Stomach (tissue), 9 donors: Measurements from ENCODE around the gene TMX1. TPM values are rescaled to one million over a fixed set of nuclear protein-coding genes. Genes with fewer than 3 reads are reported as not detected.

Experiments used
- DNase-seq, 2 donors: peaks; one replicate each; pipeline versions ENCODE4 v3.0.0 to v3.0.0-alpha.2; 2013 to 2019
- H3K27ac ChIP-seq, 5 donors: fragments of 200-600 bp in 4 of 5; sonication (generic) in 4 of 5; one replicate each; pipeline ENCODE4 v1.5.1; 2013 to 2019; ENCODE audit warnings: mild to moderate bottlenecking in 1 of 5, moderate library complexity in 1 of 5
- H3K27me3 ChIP-seq, 3 donors: fragments of 200-600 bp; sonication (generic); one replicate each; pipeline ENCODE4 v1.5.1; 2017 to 2019; ENCODE audit warnings: mixed run types in 1 of 3
- H3K36me3 ChIP-seq, 4 donors: fragments of 200-600 bp; sonication (generic); 1 replicate in 3 of 4; 2 replicates in 1 of 4; pipeline ENCODE4 v1.5.1; 2016 to 2019
- H3K4me1 ChIP-seq, 4 donors: fragments of 200-600 bp; sonication (generic); one replicate each; pipeline ENCODE4 v1.5.1; 2016 to 2019
- H3K4me3 ChIP-seq, 4 donors: fragments of 200-600 bp; sonication (generic) in 3 of 4; one replicate each; pipeline ENCODE4 v1.5.1; 2016 to 2019; ENCODE audit warnings: mild to moderate bottlenecking in 1 of 4
- H3K9me3 ChIP-seq, 4 donors: fragments of 200-600 bp; sonication (generic); one replicate each; pipeline ENCODE4 v1.5.1; 2016 to 2019
- EP300 ChIP-seq: sonication (generic); formaldehyde crosslinking; IDR thresholded peaks from one replicate; pipeline ENCODE4 v1.6.1; 2017; ENCODE audit warnings: antibody characterized with exemption
- POLR2A ChIP-seq, 4 donors: fragments of 450-650 bp; IDR thresholded peaks; one replicate each; pipeline ENCODE4 v1.6.1; 2016; ENCODE audit warnings: antibody characterized with exemption in 4 of 4, control low read depth in 2 of 4, mild to moderate bottlenecking in 1 of 4, moderate library complexity in 1 of 4
- POLR2AphosphoS5 ChIP-seq, 3 donors: sonication (generic); formaldehyde crosslinking; IDR thresholded peaks; one replicate each; pipeline ENCODE4 v1.6.1; 2016; ENCODE audit warnings: antibody characterized with exemption in 3 of 3
- WGBS, 5 donors: extraction: QIAGEN DNeasy Blood & Tissue Kit in 3 of 5; methylation state at CpG; one replicate each; pipeline versions ENCODE4 v1.1.5 to v1.1.7; 2013 to 2018; 5-methylcytosine and 5-hydroxymethylcytosine counted together
- intact Hi-C: fragments of 100-400 bp; cut with DNase I; formaldehyde crosslinking; loops from one replicate; pipeline ENCODE4 v1.15.1; 2023; ENCODE audit warnings: low total_unique reads
- polyA plus RNA-seq, 3 donors: library from polyadenylated mRNA; stranded (reverse); fragments of 200-250 nt; gene quantifications; one replicate each; pipeline ENCODE4 v1.2.3, GENCODE V29; 2013
- total RNA-seq, 5 donors: library from RNA; depleted of rRNA; stranded (reverse); fragments of >200 nt; gene quantifications; one replicate each; pipeline versions ENCODE4 v1.1.0 to v1.2.3, GENCODE V29; 2014 to 2016
- TF ChIP-seq, protein P1 (sequence below), 7 experiments: fragments of 450-650 bp in 4 of 7; fragments of 200-600 bp in 3 of 7; sonication (generic) in 3 of 7; IDR thresholded peaks; one replicate each; pipeline ENCODE4 v1.5.1; 2016 to 2019; ENCODE audit warnings: antibody characterized with exemption in 7 of 7, control low read depth in 2 of 7, mild to moderate bottlenecking in 1 of 7
- donor health status: healthy with polysubstance abuse.
- donor health status: Bipolar disorder and iron deficiency.
- donor health status: healthy.

TMX1 gene
- total and polyA plus RNA-seq, 8 donors, result 2.0 to 45.5 (median 7.7) TPM

DNA sequence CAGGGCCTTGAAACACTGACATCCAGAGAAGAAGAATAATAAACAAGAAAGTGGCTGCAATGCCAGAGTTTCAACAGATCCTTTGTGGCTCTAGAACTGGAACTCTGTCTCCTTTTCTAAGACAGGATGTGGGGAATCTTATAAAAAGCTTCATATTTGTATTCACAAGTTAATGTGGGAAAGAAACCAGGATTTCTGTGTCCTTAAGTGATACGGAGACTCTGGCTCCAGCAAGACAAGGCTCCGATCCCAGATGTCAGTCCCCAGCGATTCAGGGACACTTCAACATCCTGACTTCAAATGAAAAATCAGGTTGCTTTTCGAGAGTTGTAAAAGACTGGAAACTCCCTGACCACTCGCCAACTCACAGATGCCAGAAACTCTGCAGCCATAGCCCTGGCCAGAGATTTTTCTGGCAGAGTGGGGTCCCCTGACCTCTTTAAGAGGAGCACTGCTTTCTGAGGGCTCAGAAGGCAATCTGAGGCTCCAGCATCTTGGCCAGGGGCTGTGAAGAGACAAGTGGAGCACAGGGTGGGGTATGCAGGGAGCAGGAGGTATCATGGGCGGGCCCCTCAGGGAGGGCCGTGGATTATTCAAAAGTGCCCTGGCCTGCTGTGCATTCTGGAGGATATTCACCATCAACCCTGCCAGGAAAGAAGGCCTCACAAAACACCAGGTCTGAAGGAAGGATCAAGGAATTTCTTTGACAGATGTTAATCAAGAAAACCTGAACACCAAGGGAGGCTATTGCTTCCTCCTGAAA lies 53.3 kb downstream of the TMX1 start:
- Histone ChIP-seq H3K4me1 (peaks cover 0 to 17% (median 7%) of the 10 kb centered on the region in 4 donors), H3K36me3 (no peaks in the 10 kb centered on the region), H3K4me3 (no peak overlapping the region), H3K27ac (peak overlapping the region; percentile 15 to 67 (median 35)), H3K27me3 (no peaks in the 10 kb centered on the region), H3K9me3 (no peaks in the 10 kb centered on the region)
- WGBS, 5 donors, result 59 to 79% (median 62%) methylated on average over 7 of the region's 7 CpGs
- intact Hi-C loops, result no loop called here
- DNase-seq, result peak in 1 of 2 donors; percentile 44
- no peak for TF ChIP-seq POLR2AphosphoS5 (IDR thresholded peaks at IDR 0.05)
- TF ChIP-seq, protein P1, sequence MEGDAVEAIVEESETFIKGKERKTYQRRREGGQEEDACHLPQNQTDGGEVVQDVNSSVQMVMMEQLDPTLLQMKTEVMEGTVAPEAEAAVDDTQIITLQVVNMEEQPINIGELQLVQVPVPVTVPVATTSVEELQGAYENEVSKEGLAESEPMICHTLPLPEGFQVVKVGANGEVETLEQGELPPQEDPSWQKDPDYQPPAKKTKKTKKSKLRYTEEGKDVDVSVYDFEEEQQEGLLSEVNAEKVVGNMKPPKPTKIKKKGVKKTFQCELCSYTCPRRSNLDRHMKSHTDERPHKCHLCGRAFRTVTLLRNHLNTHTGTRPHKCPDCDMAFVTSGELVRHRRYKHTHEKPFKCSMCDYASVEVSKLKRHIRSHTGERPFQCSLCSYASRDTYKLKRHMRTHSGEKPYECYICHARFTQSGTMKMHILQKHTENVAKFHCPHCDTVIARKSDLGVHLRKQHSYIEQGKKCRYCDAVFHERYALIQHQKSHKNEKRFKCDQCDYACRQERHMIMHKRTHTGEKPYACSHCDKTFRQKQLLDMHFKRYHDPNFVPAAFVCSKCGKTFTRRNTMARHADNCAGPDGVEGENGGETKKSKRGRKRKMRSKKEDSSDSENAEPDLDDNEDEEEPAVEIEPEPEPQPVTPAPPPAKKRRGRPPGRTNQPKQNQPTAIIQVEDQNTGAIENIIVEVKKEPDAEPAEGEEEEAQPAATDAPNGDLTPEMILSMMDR (IDR thresholded peaks at IDR 0.05), result no peak
- no peak for TF ChIP-seq EP300
- TF ChIP-seq POLR2A (IDR thresholded peaks at IDR 0.05), result no peak

DNA sequence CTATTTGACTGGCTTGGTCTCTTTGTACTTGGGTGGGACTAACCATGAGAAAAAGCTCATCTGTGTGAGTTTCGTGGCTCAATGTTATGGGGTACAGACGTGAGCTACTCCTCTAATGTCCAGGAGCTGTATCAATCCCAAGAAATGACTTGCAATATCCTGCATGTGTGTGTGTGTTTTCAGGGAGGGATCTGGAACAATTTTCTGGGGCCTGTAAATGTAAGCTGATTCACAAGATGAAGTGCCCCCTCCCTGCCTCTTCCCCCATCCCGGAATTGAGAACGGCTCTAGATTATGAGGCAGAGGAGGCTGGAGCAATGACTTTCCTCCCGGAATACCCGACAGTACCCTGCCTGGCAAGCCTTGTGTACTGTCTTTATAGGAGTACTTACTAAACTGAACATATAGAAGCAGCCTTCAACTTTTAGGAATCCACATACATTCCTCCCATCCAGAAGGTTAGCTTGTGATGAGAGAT lies 53.9 kb downstream of the TMX1 start:
- no peak for DNase-seq
- H3K27ac ChIP-seq, result peak overlapping the region in 4 of 5 donors; percentile 15 to 67 (median 48)
- intact Hi-C loops, result no loop called here

DNA sequence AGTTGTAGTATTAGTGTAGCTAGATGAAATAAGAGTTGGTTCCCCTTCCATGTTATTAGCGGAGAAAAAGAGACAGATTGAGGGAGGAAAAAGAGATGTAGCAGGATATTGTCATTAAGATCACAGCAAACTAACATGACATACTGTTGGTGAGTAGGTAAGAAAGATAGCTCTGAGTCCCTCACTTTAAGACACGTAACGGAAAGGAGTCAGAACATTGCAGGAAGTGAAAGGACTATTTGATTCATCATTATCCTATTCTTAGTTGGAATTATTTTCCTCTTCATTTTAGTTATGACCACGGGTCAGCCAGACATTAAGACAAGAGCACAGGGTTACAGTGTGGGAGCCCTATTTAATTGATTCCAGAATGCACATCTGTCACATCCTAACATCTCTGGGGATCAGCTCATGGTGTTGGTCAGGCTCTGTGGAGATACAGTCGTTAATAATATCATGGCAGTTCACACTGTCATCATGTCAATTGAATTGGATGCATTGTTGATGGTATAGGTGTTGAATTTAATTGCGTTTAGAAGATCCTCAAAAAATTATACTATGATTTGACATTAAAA lies 55.0 kb downstream of the TMX1 start:
- Histone ChIP-seq H3K27me3 (no peaks in the 10 kb centered on the region), H3K4me1 (peaks cover 0 to 17% (median 7%) of the 10 kb centered on the region in 4 donors), H3K36me3 (no peaks in the 10 kb centered on the region), H3K9me3 (no peaks in the 10 kb centered on the region), H3K4me3 (no peak overlapping the region), H3K27ac (no peak overlapping the region)
- WGBS, 5 donors, result 70 to 87% (median 76%) methylated on average over 6 of the region's 6 CpGs
- no peak for TF ChIP-seq POLR2A (IDR thresholded peaks at IDR 0.05)
- TF ChIP-seq EP300, result no peak
- TF ChIP-seq, protein P1 (IDR thresholded peaks at IDR 0.05), result no peak
- no peak for TF ChIP-seq POLR2AphosphoS5 (IDR thresholded peaks at IDR 0.05)
- intact Hi-C loops, result no loop called here
- no peak for DNase-seq

More for the DNA sequence above, 53.9 kb downstream of the TMX1 start:
- Histone ChIP-seq H3K9me3 (no peaks in the 10 kb centered on the region), H3K27me3 (no peaks in the 10 kb centered on the region), H3K36me3 (no peaks in the 10 kb centered on the region), H3K4me3 (no peak overlapping the region), H3K4me1 (peaks cover 0 to 17% (median 7%) of the 10 kb centered on the region in 4 donors)
- TF ChIP-seq POLR2AphosphoS5 (IDR thresholded peaks at IDR 0.05) (no peak), EP300 (no peak), POLR2A (IDR thresholded peaks at IDR 0.05) (no peak)
- TF ChIP-seq, protein P1 (IDR thresholded peaks at IDR 0.05), result no peak
- WGBS, 5 donors, result 64 to 91% (median 81%) methylated on average over 6 of the region's 6 CpGs

DNA sequence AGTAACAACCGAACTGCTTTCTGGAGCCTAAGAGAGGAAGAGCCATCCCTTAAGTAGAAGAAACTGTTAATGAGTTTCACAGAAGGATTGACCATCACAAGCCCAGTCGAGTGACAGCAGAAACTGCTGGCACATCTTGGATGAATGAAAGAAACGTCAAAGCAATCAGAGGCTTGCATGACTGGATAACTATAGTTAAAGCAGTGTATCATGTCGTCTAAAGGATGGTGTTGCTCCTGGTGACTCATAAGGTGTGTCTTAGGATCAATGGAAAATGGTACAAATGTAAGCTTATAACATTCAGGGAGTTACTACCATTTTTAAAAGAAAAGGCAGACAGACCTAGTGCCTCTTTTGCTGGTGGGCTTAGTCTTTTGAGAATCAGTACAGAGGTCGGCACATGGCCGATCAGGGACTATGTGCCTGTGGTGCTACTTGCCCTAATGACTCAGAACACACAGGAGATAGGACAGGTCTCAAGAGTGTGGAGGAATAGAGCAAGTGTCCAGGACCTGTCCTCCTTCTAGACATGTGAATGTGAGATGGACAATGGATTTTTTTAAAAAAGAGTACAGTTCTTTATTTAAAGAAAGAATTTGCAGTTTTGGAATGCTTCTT lies 55.7 kb downstream of the TMX1 start:
- DNase-seq, result no peak
- no peak overlapping the region for H3K4me3 ChIP-seq
- no peaks in the 10 kb centered on the region for H3K36me3 ChIP-seq
- H3K27me3 ChIP-seq, result no peaks in the 10 kb centered on the region
- H3K4me1 ChIP-seq, result peaks cover 0 to 17% (median 7%) of the 10 kb centered on the region in 4 donors
- intact Hi-C loops, result no loop called here
- WGBS, 5 donors, result 72 to 83% (median 78%) methylated on average over 6 of the region's 6 CpGs
- H3K27ac ChIP-seq, result no peak overlapping the region
- TF ChIP-seq, protein P1 (IDR thresholded peaks at IDR 0.05), result no peak
- no peak for TF ChIP-seq POLR2A (IDR thresholded peaks at IDR 0.05)
- TF ChIP-seq EP300, result no peak
- TF ChIP-seq POLR2AphosphoS5 (IDR thresholded peaks at IDR 0.05), result no peak
- H3K9me3 ChIP-seq, result no peaks in the 10 kb centered on the region
